IgD-negative memory B cell (primary cell): ENCODE measurements around the gene VASP. TPM values are rescaled to one million over a fixed set of nuclear protein-coding genes. Genes with fewer than 3 reads are reported as not detected.

ENCODE experiments used
- H3K27ac Mint-ChIP-seq, 3 donors: one replicate each; pipeline ENCODE4 v1.8.0; 2020 to 2022; ENCODE audit warnings: mild to moderate bottlenecking in 3 of 3, mixed read lengths in 3 of 3, moderate library complexity in 1 of 3
- H3K27me3 Mint-ChIP-seq: one replicate; pipeline ENCODE4 v1.8.0; 2021; ENCODE audit warnings: mixed read lengths
- H3K36me3 Mint-ChIP-seq: one replicate; pipeline ENCODE4 v1.8.0; 2020; ENCODE audit warnings: mild to moderate bottlenecking, mixed read lengths
- H3K4me1 Mint-ChIP-seq, 3 donors: one replicate each; pipeline ENCODE4 v1.8.0; 2020 to 2022; ENCODE audit warnings: mixed read lengths in 3 of 3, mild to moderate bottlenecking in 1 of 3
- H3K4me3 Mint-ChIP-seq, 4 donors: one replicate each; pipeline ENCODE4 v1.8.0; 2020 to 2022; ENCODE audit warnings: mild to moderate bottlenecking in 4 of 4, mixed read lengths in 4 of 4, moderate library complexity in 3 of 4
- H3K9me3 Mint-ChIP-seq, 3 donors: one replicate each; pipeline ENCODE4 v1.8.0; 2020 to 2021; ENCODE audit warnings: mixed read lengths in 3 of 3, mild to moderate bottlenecking in 1 of 3
- polyA plus RNA-seq: library from polyadenylated mRNA; unstranded; fragments of 300-500 nt; fragmentation: Illumina TruSeq; gene quantifications from one replicate; pipeline ENCODE4 v1.2.3, GENCODE V29; 2021

The VASP gene
- polyA plus RNA-seq, 1 donor from 2014 or later, result 111 TPM

DNA sequence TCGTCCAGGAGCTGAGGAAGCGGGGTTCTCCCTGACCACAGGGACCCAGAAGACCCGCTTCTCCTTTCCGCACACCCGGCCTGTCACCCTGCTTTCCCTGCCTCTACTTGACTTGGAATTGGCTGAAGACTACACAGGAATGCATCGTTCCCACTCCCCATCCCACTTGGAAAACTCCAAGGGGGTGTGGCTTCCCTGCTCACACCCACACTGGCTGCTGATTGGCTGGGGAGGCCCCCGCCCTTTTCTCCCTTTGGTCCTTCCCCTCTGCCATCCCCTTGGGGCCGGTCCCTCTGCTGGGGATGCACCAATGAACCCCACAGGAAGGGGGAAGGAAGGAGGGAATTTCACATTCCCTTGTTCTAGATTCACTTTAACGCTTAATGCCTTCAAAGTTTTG, 18.9 kb downstream of the VASP start:
- Mint-ChIP-seq H3K27me3 (no peaks in the 10 kb centered on the region), H3K27ac (peak overlapping the region in 1 of 3 donors; percentile 71), H3K36me3 (peaks cover 3% of the 10 kb centered on the region), H3K4me1 (peaks cover 7 to 15% (median 13%) of the 10 kb centered on the region in 3 donors), H3K9me3 (no peaks in the 10 kb centered on the region), H3K4me3 (no peak overlapping the region)

DNA sequence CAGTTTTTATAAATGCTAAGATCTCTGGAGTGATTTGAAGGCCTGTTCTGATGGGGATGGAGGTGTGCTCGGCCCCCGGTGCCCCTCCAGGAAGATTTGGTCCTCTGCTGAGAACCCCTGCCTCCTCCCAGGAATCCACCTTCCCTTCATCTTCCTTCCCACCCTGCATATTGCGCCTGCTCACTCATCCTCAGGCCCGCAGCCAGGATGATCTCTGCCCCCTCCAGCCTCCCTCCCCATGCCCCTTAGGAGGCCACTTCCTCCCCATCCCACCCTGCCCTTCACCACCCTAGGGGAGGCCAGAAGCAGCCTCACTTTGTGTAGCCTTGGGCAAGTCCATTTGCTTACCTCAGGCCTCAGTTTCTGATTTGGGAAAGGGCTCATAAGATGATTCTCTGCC, 19.7 kb downstream of the VASP start:
- Mint-ChIP-seq H3K36me3 (peaks cover 5% of the 10 kb centered on the region), H3K27me3 (no peaks in the 10 kb centered on the region), H3K27ac (no peak overlapping the region), H3K9me3 (no peaks in the 10 kb centered on the region), H3K4me3 (no peak overlapping the region), H3K4me1 (peaks cover 7 to 15% (median 13%) of the 10 kb centered on the region in 3 donors)

DNA sequence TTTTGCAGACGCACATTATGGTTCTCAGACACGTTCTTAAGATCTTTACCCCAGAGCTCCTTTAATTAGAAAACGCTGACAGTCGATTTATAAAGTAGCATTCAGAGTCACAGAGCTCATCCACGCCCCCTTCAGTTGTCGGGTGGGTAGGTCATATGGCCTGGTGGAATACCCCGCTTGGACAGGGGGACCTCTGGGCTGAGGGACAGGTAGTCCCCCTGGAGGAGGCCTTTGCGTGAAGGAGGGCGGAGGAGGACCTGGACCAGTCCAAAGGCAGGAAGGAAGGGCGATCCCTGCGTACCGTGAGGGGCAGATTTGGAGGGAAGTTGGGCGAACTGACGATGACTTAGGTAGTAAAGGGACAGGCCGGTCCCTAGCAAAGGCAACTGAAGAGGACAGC, 20.5 kb downstream of the VASP start:
- Mint-ChIP-seq H3K4me3 (peak overlapping the region in 1 of 4 donors; percentile 74), H3K36me3 (peaks cover 5% of the 10 kb centered on the region), H3K9me3 (no peaks in the 10 kb centered on the region), H3K27me3 (no peaks in the 10 kb centered on the region), H3K27ac (peak overlapping the region in 1 of 3 donors; percentile 12), H3K4me1 (peaks cover 7 to 13% (median 13%) of the 10 kb centered on the region in 3 donors)

DNA sequence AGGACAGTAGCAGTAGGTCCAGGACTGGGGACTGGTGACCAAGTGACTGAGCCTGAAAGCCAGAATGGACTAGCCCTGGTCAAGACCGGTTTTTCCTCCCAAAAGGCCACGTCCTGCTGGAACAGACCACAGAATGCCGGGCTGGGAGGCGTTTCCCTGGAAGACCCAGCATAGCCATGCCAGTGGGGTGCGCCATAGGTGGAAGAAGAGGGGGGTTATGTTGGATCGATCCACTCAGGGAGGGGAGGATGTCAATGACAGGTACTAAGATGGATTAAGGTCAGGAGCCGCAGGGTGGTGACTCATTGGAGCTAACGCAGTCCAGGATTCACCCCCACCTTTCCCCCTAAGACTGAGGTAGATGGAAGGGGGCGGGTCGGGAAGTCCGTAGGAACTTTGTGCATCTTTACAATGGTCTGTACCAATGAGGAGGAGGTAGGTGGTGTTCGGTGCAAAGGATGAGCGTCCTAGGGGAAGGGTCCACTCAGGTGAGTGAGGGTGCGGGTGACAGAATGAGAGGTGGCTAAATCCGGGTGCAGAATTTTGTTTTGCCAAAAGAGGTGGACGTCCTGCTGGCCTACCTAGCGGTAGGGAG, 21.0 kb downstream of the VASP start:
- H3K4me1 Mint-ChIP-seq, result peaks cover 7 to 12% (median 10%) of the 10 kb centered on the region in 3 donors
- H3K27me3 Mint-ChIP-seq, result no peaks in the 10 kb centered on the region
- H3K9me3 Mint-ChIP-seq, result no peaks in the 10 kb centered on the region
- peak overlapping the region in 1 of 4 donors; percentile 74 for H3K4me3 Mint-ChIP-seq
- H3K27ac Mint-ChIP-seq, result peak overlapping the region in 2 of 3 donors; percentile 12 to 31
- H3K36me3 Mint-ChIP-seq, result peaks cover 5% of the 10 kb centered on the region

DNA sequence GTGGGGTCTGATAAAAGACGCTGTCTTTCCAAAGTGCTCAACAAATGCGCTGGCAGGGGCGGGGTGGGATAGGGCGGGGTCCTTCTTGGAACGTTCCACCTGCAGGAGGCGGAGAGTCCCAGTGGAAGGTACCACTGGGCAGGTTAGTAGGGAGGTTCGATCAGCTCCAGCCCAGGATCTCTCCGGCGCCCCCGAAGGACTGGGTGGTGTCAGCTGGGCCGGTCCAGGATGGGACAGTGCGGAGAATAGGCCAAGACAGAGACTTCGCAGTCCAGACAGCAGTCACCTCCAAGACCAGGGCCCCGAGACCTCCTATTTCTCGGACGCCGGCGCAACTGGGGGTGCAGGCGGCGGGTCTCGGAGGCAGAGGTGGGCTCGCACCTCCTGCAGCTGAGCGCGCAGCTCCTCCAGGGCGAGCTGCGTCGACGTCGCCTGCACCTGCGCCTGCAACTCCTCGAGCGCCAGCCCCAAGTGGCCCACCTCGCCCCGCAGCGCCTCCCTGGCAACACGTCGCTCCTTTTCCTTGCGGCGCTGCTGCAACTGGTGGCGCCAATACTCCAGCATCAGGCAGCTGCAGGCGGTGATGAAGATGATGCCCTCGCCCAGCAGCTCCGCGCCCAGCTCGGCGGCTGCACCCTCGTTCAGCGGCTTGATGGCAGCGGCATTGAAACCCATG, 21.6 kb downstream of the VASP start:
- H3K27me3 Mint-ChIP-seq, result no peaks in the 10 kb centered on the region
- peak overlapping the region in 1 of 3 donors; percentile 31 for H3K27ac Mint-ChIP-seq
- peaks cover 1 to 6% (median 4%) of the 10 kb centered on the region in 3 donors for H3K4me1 Mint-ChIP-seq
- peaks cover 5% of the 10 kb centered on the region for H3K36me3 Mint-ChIP-seq
- peak overlapping the region in 2 of 4 donors; percentile 30 to 32 for H3K4me3 Mint-ChIP-seq
- H3K9me3 Mint-ChIP-seq, result no peaks in the 10 kb centered on the region

DNA sequence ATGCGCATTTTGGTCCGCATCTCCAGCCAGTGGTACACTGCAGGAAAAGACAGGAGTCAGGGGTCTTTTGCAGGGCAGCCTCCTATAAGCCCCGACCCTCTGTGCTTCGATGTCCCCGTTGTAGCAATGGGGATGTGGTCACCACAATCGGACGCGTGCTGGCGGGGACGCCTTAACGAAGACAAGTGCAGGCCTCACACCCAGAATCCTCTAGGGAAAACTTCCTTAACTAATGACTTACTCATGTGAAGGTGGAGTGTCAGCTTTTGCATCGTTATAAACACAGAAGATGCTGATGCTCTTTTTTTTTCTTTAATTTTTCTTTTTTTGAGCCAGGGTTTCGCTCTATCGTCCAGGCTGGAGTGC, 22.1 kb downstream of the VASP start:
- Mint-ChIP-seq H3K27ac (no peak overlapping the region), H3K9me3 (no peaks in the 10 kb centered on the region), H3K4me1 (peaks cover 0 to 5% (median 3%) of the 10 kb centered on the region in 3 donors), H3K27me3 (no peaks in the 10 kb centered on the region), H3K4me3 (peak overlapping the region in 1 of 4 donors; percentile 28), H3K36me3 (peaks cover 5% of the 10 kb centered on the region)

DNA sequence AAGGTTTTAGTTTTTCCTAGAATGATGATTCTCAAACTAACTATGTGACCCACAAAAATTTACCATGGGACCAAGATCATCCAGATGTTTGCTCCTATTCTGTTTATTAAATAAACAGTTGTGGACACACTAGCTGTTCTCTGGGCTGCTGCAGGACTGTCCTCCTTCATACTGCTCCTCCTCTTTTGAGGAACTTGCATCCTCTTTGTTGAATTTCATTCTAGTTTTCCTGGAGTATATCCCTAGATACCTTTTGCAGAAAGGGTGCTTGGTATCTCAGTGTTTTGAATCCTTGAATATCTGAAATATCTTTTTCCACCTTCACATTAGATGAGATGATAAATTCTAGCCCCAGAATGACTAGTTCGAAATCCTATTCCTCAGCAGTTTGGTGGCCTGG, 24.1 kb downstream of the VASP start:
- H3K9me3 Mint-ChIP-seq, result no peaks in the 10 kb centered on the region
- no peaks in the 10 kb centered on the region for H3K27me3 Mint-ChIP-seq
- H3K27ac Mint-ChIP-seq, result no peak overlapping the region
- peaks cover 4% of the 10 kb centered on the region for H3K36me3 Mint-ChIP-seq
- no peak overlapping the region for H3K4me3 Mint-ChIP-seq
- peaks cover 0 to 3% (median 2%) of the 10 kb centered on the region in 3 donors for H3K4me1 Mint-ChIP-seq

DNA sequence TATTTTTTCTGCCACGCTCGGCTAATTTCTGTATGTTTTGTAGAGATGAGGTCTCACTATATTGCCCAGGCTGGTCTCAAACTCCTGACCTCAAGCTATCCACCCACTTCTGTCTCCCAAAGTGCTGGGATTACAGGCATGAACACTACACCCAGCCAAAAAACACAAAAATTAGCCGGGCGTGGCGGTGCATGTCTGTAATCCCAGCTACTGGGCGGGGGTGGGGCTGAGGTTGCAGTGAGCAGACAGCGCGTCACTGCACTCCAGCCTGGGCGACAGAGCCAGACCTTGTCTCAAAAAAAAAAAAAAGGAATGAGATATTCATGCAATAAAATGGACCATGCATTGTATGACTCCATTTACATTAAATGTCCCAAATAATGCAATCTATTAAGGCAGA, 32.2 kb downstream of the VASP start:
- Mint-ChIP-seq H3K9me3 (no peaks in the 10 kb centered on the region), H3K27ac (no peak overlapping the region), H3K4me3 (no peak overlapping the region), H3K36me3 (no peaks in the 10 kb centered on the region), H3K4me1 (peaks cover 7 to 10% (median 7%) of the 10 kb centered on the region in 3 donors), H3K27me3 (no peaks in the 10 kb centered on the region)

DNA sequence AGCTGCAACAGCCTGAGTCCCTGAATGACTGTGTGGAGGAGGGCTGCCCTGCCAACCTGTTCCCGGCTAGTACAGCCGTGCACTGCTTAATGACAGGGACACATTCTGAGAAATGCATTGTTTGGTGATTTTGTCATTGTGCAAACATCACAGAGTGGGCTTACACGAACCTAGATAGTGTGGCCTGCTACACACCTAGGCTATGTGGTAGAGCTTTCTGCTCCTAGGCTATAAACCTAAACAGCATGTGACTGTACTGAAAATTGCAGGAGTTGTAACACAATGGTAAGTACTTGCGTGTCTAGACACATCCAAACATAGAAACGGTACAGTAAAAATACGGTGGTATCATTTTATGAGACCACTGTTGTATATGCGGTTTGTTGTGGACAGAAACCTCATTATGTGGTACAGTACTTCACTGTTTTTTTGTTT, 35.0 kb downstream of the VASP start:
- H3K27me3 Mint-ChIP-seq, result no peaks in the 10 kb centered on the region
- H3K9me3 Mint-ChIP-seq, result no peaks in the 10 kb centered on the region
- no peak overlapping the region for H3K4me3 Mint-ChIP-seq
- no peaks in the 10 kb centered on the region for H3K36me3 Mint-ChIP-seq
- H3K4me1 Mint-ChIP-seq, result peaks cover 10 to 14% (median 11%) of the 10 kb centered on the region in 3 donors
- no peak overlapping the region for H3K27ac Mint-ChIP-seq

DNA sequence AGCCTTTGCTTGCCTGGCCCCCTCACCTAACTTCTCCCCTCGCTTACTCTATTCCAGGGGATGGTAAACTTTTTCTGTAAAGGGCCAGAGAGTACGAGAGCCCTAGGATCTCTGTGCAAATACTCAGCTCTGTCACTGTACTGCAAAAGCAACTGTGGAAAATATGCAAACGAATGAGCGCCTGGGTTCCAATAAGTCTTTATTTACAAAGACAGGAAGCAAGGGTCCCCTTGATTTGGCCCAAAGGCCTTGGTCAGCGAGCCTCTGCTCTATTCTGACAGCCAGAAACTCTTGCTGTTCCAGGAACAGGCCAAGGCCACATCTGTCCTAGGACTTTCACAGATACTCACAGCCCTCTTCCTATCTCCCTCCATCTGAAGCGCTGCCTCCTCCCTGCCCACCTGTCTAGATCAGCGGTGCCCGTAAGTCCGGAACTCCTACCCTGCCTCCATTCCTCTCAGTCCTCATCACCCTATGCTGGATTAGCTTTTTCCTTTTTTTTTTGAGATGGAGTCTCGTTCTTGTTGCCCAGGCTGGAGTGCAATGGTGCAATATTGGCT, 40.0 kb downstream of the VASP start:
- Mint-ChIP-seq H3K4me1 (peaks cover 9 to 19% (median 14%) of the 10 kb centered on the region in 3 donors), H3K27me3 (no peaks in the 10 kb centered on the region), H3K4me3 (no peak overlapping the region), H3K9me3 (no peaks in the 10 kb centered on the region), H3K36me3 (no peaks in the 10 kb centered on the region), H3K27ac (peak overlapping the region in 2 of 3 donors; percentile 31 to 56)

DNA sequence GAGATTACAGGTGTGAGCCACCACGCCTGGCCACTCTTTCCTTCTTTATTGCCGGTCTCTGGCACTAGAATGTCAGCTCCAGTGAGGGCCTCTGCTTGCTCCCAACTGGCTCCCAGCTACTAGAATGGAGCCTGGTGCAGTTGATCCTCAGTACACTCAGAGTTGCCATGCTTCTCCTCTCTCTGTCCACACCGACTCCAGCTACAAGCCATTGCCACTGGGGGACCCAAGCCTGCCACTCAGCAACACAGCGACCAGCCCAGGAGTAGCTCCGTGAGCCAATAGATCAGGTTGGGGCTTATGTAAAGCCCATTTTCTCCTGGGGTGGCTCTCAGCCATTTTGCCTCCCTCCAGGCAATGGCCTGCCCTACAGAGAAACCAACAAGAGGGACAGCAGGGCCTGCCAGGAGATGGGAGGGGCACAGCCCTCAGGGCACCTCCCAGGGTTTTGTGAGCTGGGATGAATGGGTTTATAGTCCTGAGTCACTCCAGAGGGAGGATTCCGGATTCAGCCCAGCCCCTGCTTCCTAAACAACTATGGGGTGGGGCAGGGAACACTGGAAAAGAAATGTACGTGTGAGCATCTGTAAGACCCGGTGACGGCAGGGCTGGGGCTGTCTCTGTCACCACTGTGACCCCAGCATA, 40.8 kb downstream of the VASP start:
- no peaks in the 10 kb centered on the region for H3K36me3 Mint-ChIP-seq
- no peaks in the 10 kb centered on the region for H3K9me3 Mint-ChIP-seq
- H3K27me3 Mint-ChIP-seq, result no peaks in the 10 kb centered on the region
- H3K27ac Mint-ChIP-seq, result peak overlapping the region in 1 of 3 donors; percentile 63
- peak overlapping the region in 2 of 4 donors; percentile 13 to 79 for H3K4me3 Mint-ChIP-seq
- H3K4me1 Mint-ChIP-seq, result peaks cover 11 to 19% (median 14%) of the 10 kb centered on the region in 3 donors

DNA sequence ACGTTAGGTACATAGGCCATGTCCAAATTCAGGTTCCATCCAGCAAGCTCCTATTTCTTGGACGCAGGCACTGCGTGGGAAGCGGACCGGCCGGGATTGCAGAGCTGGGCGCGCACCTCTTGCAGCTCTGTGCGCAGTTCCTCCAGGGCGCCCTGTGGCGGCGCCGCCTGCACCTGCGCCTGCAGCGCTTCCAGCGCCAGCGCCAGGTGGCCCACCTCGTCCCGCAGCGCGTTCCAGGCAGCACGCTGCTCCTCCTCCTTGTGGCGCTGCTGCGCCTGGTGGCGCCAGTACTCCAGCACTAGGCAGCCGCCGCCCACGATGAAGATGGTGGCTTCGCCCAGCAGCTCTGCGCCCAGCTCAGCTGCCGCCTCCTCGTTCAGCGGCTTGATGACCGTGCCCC, 46.2 kb downstream of the VASP start:
- Mint-ChIP-seq H3K4me1 (peaks cover 5 to 8% (median 5%) of the 10 kb centered on the region in 3 donors), H3K27ac (no peak overlapping the region), H3K27me3 (no peaks in the 10 kb centered on the region), H3K36me3 (no peaks in the 10 kb centered on the region), H3K4me3 (no peak overlapping the region), H3K9me3 (no peaks in the 10 kb centered on the region)

DNA sequence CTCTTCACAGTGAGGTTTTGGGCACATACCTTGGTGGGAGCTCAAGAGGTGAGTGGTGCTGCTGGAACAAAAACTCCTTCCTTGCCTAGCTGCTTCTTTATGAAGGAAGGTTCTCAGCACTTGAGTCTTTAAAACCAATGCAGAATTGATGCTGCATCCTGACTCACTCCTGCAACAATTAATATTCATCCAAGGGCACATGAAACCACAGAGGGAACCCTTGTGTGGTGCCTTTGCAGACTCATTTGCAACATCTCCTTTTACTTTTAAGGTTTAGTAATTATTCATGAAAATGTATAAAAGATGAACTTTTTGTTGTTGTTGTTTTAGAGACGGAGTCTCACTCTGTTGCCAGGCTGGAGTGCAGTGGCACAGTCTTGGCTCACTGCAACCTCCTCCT, 47.2 kb downstream of the VASP start:
- Mint-ChIP-seq H3K27ac (peak overlapping the region in 2 of 3 donors; percentile 10 to 67), H3K36me3 (no peaks in the 10 kb centered on the region), H3K4me3 (no peak overlapping the region), H3K27me3 (no peaks in the 10 kb centered on the region), H3K9me3 (no peaks in the 10 kb centered on the region), H3K4me1 (peaks cover 5 to 9% (median 5%) of the 10 kb centered on the region in 3 donors)

DNA sequence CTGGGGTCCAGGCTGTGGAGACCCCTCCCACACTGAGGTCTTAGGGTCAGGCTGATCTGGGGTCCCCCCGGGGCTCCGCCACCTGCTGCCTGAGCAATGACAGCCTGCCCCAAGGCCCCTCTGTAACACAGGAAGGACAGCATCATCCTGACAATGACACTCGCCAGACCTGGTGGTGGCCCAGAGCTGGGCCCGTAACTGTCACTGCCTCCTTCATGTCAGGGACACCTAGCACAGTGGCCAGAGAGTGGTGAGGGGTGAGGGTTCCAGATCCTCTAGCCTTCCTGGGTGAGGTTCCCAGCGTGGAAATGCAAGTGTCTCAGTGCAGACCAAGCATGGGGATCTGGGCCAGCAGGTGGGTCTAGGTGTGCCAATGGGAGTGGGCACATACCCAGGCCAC, 49.6 kb downstream of the VASP start:
- Mint-ChIP-seq H3K27ac (no peak overlapping the region), H3K9me3 (no peaks in the 10 kb centered on the region), H3K4me3 (peak overlapping the region in 1 of 4 donors; percentile 80)

DNA sequence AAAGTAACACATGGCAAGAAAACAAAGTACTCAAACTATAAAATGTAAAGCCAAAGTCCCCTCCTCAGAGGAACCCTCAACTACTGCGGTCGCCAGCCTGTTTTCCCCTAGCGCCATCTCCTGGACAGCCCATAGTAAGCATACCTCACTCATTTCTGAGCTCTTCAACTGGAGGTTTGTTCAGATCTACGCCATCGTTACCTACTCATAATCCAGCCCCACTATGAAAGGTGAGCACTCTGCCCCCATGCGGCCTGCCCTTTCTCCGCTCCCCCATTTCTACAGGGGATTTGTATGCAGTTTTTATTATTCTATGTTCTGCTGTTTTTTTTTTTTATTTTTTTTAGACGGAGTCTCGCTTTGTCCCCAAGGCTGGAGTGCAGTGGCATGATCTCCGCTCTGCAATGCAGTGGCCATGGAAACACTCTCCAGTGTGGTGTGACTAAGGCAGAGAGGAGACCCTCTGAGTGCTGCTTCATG, 51.2 kb downstream of the VASP start:
- H3K36me3 Mint-ChIP-seq, result peaks cover 3% of the 10 kb centered on the region
- peak overlapping the region in 2 of 4 donors; percentile 58 to 67 for H3K4me3 Mint-ChIP-seq
- H3K27ac Mint-ChIP-seq, result peak overlapping the region; percentile 5 to 87 (median 20)
- peaks cover 12 to 22% (median 16%) of the 10 kb centered on the region in 3 donors for H3K4me1 Mint-ChIP-seq
- no peaks in the 10 kb centered on the region for H3K27me3 Mint-ChIP-seq
- no peaks in the 10 kb centered on the region for H3K9me3 Mint-ChIP-seq

More for the DNA sequence above, 49.6 kb downstream of the VASP start:
- peaks cover 7 to 15% (median 9%) of the 10 kb centered on the region in 3 donors for H3K4me1 Mint-ChIP-seq
- no peaks in the 10 kb centered on the region for H3K27me3 Mint-ChIP-seq
- H3K36me3 Mint-ChIP-seq, result no peaks in the 10 kb centered on the region
